ENCODE data around the gene ANO1.

Gene ANO1

DNA sequence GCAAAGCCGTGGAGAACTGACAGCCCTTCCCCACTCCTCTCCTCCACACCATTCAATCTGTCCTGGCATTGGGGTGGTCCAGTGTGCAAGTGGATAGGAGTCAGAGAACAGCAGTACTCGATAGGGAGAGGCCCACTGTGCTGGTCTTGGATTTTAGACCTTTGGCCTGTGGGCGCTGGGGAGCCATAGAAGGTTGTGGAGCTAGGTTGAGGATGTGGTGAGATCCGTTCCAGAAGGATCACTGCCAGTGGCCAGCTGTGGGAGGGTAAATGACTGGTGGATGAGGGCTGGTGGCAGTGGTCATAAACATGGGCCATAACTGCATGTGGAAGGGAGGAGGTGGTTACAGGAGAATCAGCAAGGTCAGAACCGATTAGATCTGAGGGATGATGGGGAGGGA is 28.6 kb downstream of the ANO1 start:
- H3K9ac ChIP-seq, result no peak overlapping the region
- no peak overlapping the region for H3K27ac ChIP-seq
- H4K20me1 ChIP-seq (ENCODE audit: insufficient read depth), result no peaks in the 10 kb centered on the region
- H3K4me1 ChIP-seq (ENCODE audit: low read depth, poor library complexity, severe bottlenecking), result no peaks in the 10 kb centered on the region
- H3K79me2 ChIP-seq (ENCODE audit: insufficient read depth, low read depth), result no peaks in the 10 kb centered on the region
- H3K36me3 ChIP-seq (ENCODE audit: insufficient read depth), result no peaks in the 10 kb centered on the region
- no peak overlapping the region for H3K4me3 ChIP-seq (IDR thresholded peaks at IDR 0.05; ENCODE audit: insufficient read depth, low read depth, low read length)
- H3K27me3 ChIP-seq (ENCODE audit: insufficient read depth, low read depth), result peaks cover 29% of the 10 kb centered on the region; the same call in 1 of the 2 replicates
- TF ChIP-seq, protein P1, sequence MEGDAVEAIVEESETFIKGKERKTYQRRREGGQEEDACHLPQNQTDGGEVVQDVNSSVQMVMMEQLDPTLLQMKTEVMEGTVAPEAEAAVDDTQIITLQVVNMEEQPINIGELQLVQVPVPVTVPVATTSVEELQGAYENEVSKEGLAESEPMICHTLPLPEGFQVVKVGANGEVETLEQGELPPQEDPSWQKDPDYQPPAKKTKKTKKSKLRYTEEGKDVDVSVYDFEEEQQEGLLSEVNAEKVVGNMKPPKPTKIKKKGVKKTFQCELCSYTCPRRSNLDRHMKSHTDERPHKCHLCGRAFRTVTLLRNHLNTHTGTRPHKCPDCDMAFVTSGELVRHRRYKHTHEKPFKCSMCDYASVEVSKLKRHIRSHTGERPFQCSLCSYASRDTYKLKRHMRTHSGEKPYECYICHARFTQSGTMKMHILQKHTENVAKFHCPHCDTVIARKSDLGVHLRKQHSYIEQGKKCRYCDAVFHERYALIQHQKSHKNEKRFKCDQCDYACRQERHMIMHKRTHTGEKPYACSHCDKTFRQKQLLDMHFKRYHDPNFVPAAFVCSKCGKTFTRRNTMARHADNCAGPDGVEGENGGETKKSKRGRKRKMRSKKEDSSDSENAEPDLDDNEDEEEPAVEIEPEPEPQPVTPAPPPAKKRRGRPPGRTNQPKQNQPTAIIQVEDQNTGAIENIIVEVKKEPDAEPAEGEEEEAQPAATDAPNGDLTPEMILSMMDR (conservative IDR thresholded peaks at IDR 0.05; ENCODE audit: low read depth, low read length), result no peak
- H3K4me2 ChIP-seq, result no peak overlapping the region
- H2AFZ ChIP-seq (ENCODE audit: low read depth), result no peak overlapping the region

DNA sequence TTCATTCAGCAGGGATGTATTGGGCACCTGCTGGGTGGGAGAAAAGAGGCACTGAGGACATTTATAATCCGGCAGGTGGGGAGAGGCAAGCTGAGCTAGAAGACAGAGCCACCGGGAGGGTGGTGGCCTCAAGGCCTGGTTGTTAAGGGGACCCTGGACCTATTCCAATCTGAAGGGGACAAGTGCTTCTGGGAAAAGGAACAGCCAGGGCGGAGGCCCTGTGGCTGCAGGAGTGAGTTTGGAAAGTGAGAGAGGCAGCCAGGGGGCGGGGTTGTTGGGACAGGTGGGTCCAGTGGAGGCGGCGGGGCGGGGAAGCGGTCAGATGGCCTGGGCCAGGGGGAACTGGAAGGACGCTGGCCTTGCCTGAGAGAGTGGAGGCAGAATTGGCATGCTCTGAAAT is 29.1 kb downstream of the ANO1 start:
- H3K36me3 ChIP-seq (ENCODE audit: insufficient read depth), result no peaks in the 10 kb centered on the region
- no peaks in the 10 kb centered on the region for H4K20me1 ChIP-seq (ENCODE audit: insufficient read depth)
- peaks cover 29% of the 10 kb centered on the region; the same call in 1 of the 2 replicates for H3K27me3 ChIP-seq (ENCODE audit: insufficient read depth, low read depth)
- H3K27ac ChIP-seq, result no peak overlapping the region
- H3K4me1 ChIP-seq (ENCODE audit: low read depth, poor library complexity, severe bottlenecking), result no peaks in the 10 kb centered on the region
- no peak overlapping the region for H3K4me2 ChIP-seq
- H2AFZ ChIP-seq (ENCODE audit: low read depth), result no peak overlapping the region
- H3K9ac ChIP-seq, result no peak overlapping the region
- no peaks in the 10 kb centered on the region for H3K79me2 ChIP-seq (ENCODE audit: insufficient read depth, low read depth)
- TF ChIP-seq, protein P1 (conservative IDR thresholded peaks at IDR 0.05; ENCODE audit: low read depth, low read length), result no peak
- H3K4me3 ChIP-seq (IDR thresholded peaks at IDR 0.05; ENCODE audit: insufficient read depth, low read depth, low read length), result no peak overlapping the region

DNA sequence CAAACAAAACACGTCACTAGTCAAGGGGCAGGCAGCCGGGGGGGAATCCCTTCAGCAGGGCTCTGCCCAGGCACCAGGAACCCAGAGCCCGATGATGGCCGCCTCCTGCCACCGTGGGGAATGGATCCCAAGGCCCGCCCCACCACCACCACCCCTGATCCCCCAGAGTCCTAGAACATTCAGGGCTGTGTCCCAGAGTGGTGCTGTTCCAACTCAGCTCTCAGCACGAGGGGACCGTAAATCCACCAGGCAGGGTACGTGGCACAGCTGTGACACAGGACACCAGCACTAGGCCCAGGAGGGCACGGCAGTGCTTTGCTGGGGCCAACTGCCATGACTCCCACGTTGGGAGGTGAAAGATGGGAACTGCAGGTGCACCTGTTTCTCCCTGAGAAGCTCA is 29.6 kb downstream of the ANO1 start:
- Histone ChIP-seq H3K27me3 (ENCODE audit: insufficient read depth, low read depth) (peaks cover 29% of the 10 kb centered on the region; the same call in 1 of the 2 replicates), H4K20me1 (ENCODE audit: insufficient read depth) (no peaks in the 10 kb centered on the region), H3K36me3 (ENCODE audit: insufficient read depth) (no peaks in the 10 kb centered on the region), H2AFZ (ENCODE audit: low read depth) (no peak overlapping the region), H3K4me2 (no peak overlapping the region), H3K4me3 (IDR thresholded peaks at IDR 0.05; ENCODE audit: insufficient read depth, low read depth, low read length) (no peak overlapping the region), H3K9ac (no peak overlapping the region), H3K4me1 (ENCODE audit: low read depth, poor library complexity, severe bottlenecking) (no peaks in the 10 kb centered on the region), H3K27ac (no peak overlapping the region), H3K79me2 (ENCODE audit: insufficient read depth, low read depth) (no peaks in the 10 kb centered on the region)
- TF ChIP-seq, protein P1 (conservative IDR thresholded peaks at IDR 0.05; ENCODE audit: low read depth, low read length), result no peak

DNA sequence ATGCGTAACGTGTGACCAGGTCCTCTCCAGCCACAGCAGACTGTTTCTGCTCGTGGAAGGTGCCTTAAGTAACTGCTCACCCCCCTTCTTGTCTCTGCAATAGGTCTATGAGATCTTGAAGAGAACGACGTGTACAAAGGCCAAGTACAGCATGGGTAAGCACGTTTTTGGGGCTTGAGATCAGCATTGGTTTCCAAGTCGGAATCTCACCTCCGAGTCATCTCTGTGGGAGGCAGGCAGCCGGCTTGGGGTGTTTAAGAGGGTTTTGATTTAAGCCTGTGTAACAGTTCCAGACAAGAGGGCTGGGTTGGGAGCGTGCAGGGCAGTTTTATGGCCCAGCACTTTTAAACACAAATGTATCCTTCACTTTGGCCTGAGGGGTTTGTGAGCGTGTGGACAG is 30.1 kb downstream of the ANO1 start:
- TF ChIP-seq, protein P1 (conservative IDR thresholded peaks at IDR 0.05; ENCODE audit: low read depth, low read length), result no peak
- Histone ChIP-seq H4K20me1 (ENCODE audit: insufficient read depth) (no peaks in the 10 kb centered on the region), H3K9ac (no peak overlapping the region), H3K4me3 (IDR thresholded peaks at IDR 0.05; ENCODE audit: insufficient read depth, low read depth, low read length) (no peak overlapping the region), H3K4me2 (no peak overlapping the region), H3K27me3 (ENCODE audit: insufficient read depth, low read depth) (peaks cover 24% of the 10 kb centered on the region; the same call in 1 of the 2 replicates), H2AFZ (ENCODE audit: low read depth) (no peak overlapping the region), H3K79me2 (ENCODE audit: insufficient read depth, low read depth) (no peaks in the 10 kb centered on the region), H3K36me3 (ENCODE audit: insufficient read depth) (no peaks in the 10 kb centered on the region), H3K27ac (no peak overlapping the region), H3K4me1 (ENCODE audit: low read depth, poor library complexity, severe bottlenecking) (no peaks in the 10 kb centered on the region)

Data from KMS-11 (cell line).